T47D (cell line): ENCODE data around the gene GPHN.
"Not testable (repeated sequence)": the region's sequence is repeated elsewhere in the genome, so short reads cannot be mapped to it uniquely, and the experiment has no call there.

Experiments
- DNase-seq, 2 experiments: peaks; one replicate each; pipeline versions ENCODE4 v3.0.0 to v3.0.0-alpha.2; 2011 to 2012; ENCODE audit warnings: low read depth in 1 of 2, low spot score in 1 of 2
- JUND ChIP-seq: IDR thresholded peaks from 2 replicates; pipeline ENCODE4 v1.6.1; 2012; ENCODE audit warnings: low read depth
- in situ Hi-C: cut with HindIII; loops from 2 replicates; pipeline ENCODE4 v1.10.0; 2016; ENCODE audit warnings: low sequenced_read_pairs, low pct_unique_long_range_greater_than_20kb

The GPHN gene

GRCh38 chr14:67056684-67057083 is 548.7 kb downstream of the GPHN start:
- in situ Hi-C loops = no loop called here
- no peak for DNase-seq
- TF ChIP-seq JUND = no peak

GRCh38 chr14:67059596-67059995 is 551.6 kb downstream of the GPHN start:
- in situ Hi-C loops = no loop called here
- no peak for DNase-seq
- TF ChIP-seq JUND = no peak

GRCh38 chr14:67060546-67060945 is 552.6 kb downstream of the GPHN start:
- in situ Hi-C loops = no loop called here
- TF ChIP-seq JUND = no peak
- no peak for DNase-seq

- DNase-seq = peak in 1 of 2 experiments; percentile 87
- in situ Hi-C loops = not testable (repeated sequence)
These were observed 559.3 kb downstream of the GPHN start for GRCh38 chr14:67067070-67067814.

GRCh38 chr14:67068251-67068650 is 560.3 kb downstream of the GPHN start:
- no peak for DNase-seq
- in situ Hi-C loops = no loop called here
- TF ChIP-seq JUND = no peak

GRCh38 chr14:67071506-67071905 is 563.6 kb downstream of the GPHN start:
- no peak for TF ChIP-seq JUND
- in situ Hi-C loops = no loop called here
- no peak for DNase-seq

- in situ Hi-C loops = no loop called here
- no peak for TF ChIP-seq JUND
- DNase-seq = no peak
These were observed 570.0 kb downstream of the GPHN start for GRCh38 chr14:67077921-67078320.

GRCh38 chr14:67079846-67080245 is 571.9 kb downstream of the GPHN start:
- in situ Hi-C loops = no loop called here
- no peak for DNase-seq
- no peak for TF ChIP-seq JUND

- no peak for TF ChIP-seq JUND
- no peak for DNase-seq
- in situ Hi-C loops = no loop called here
These were observed 600.3 kb downstream of the GPHN start for GRCh38 chr14:67108230-67108629.

GRCh38 chr14:67111022-67111421 is 603.1 kb downstream of the GPHN start:
- TF ChIP-seq JUND = no peak
- in situ Hi-C loops = no loop called here
- DNase-seq = no peak

GRCh38 chr14:67112344-67112743 is 604.4 kb downstream of the GPHN start:
- in situ Hi-C loops = no loop called here
- no peak for DNase-seq
- no peak for TF ChIP-seq JUND

- in situ Hi-C loops = no loop called here
- no peak for TF ChIP-seq JUND
- no peak for DNase-seq
These were observed 619.2 kb downstream of the GPHN start for GRCh38 chr14:67127174-67127573.

GRCh38 chr14:67129768-67130167 is 621.8 kb downstream of the GPHN start:
- in situ Hi-C loops = no loop called here
- DNase-seq = no peak
- no peak for TF ChIP-seq JUND

GRCh38 chr14:67131691-67132090 is 623.7 kb downstream of the GPHN start:
- in situ Hi-C loops = no loop called here
- TF ChIP-seq JUND = no peak
- no peak for DNase-seq

- TF ChIP-seq JUND = no peak
- no peak for DNase-seq
- in situ Hi-C loops = no loop called here
These were observed 625.2 kb downstream of the GPHN start for GRCh38 chr14:67133144-67133543.
